ENCODE data around the gene FBXW4.

The FBXW4 gene

DNA sequence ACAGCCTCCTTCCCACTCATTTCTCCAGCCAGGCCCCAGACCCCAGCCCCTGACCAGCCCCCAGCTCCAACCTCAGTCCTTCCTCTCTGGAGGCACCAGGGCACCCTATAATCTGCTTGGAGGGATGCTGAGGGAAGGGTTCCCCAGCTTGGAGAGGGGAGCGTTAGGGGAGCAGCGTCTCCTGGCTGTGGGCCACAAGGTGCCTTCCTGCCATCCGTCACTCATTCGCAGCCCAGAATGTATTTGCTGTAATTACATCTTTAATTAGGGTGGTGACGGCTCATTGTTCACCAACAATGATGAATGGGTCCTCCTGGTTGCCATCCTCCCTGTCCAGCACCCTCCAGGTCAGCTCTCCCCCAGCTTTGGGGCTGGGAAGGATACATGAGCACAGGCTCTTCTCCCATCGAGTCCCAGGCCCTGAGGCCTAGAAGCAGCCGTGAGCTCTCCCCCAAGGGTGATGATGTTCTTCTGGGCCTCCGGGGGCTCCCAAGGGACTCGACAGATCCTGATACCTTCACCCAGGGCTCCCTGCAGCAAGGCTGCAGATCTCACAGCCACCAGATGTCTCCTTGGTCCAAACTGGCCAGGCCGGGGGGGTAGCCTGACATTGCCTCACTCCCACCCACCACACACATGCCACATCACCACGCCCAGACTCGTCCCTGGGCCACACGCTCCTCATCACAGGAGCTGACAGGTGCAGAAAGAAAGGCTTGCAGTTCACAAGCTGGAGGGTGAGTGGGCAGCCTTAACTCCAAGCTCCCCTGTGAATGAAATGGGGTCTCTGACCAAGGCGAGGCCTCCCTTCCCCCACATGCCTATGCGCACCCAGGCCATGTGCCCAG, 133.7 kb downstream of the FBXW4 start:
- no peak for DNase-seq (ENCODE audit: low read depth)
- H3K4me3 ChIP-seq (ENCODE audit: low read depth, low read length), result no peak overlapping the region
